Cerebellar nuclear complex (tissue), 1 donor: ENCODE data around the gene SORCS3.
"Not testable (repeated sequence)": the region's sequence is repeated elsewhere in the genome, so short reads cannot be mapped to it uniquely, and the experiment has no call there.

ENCODE experiments used
- DNase-seq, 2 experiments: peaks; one replicate each; lab custom pipeline; 2025; lab: John Stamatoyannopoulos, UW

The SORCS3 gene

GRCh38 chr10:104690959-104691358 is 49.9 kb downstream of the SORCS3 start:
- no peak for DNase-seq

GRCh38 chr10:104694074-104694473 is 53.0 kb downstream of the SORCS3 start:
- no peak for DNase-seq

GRCh38 chr10:104703262-104703661 is 62.2 kb downstream of the SORCS3 start:
- not testable (repeated sequence) for DNase-seq

GRCh38 chr10:104706886-104707285 is 65.8 kb downstream of the SORCS3 start:
- no peak for DNase-seq

- no peak for DNase-seq
These were observed 66.7 kb downstream of the SORCS3 start for GRCh38 chr10:104707602-104708459.

GRCh38 chr10:104711302-104711721 is 70.2 kb downstream of the SORCS3 start:
- DNase-seq: no peak

- DNase-seq: not testable (repeated sequence)
These were observed 89.5 kb downstream of the SORCS3 start for GRCh38 chr10:104730593-104730992.

GRCh38 chr10:104731192-104731591 is 90.1 kb downstream of the SORCS3 start:
- no peak for DNase-seq

GRCh38 chr10:104732222-104732621 is 91.1 kb downstream of the SORCS3 start:
- no peak for DNase-seq

GRCh38 chr10:104734433-104734832 is 93.3 kb downstream of the SORCS3 start:
- DNase-seq: no peak

- DNase-seq: no peak
These were observed 94.1 kb downstream of the SORCS3 start for GRCh38 chr10:104735036-104735756.

- no peak for DNase-seq
These were observed 94.8 kb downstream of the SORCS3 start for GRCh38 chr10:104735757-104736391.

GRCh38 chr10:104741127-104741526 is 100.0 kb downstream of the SORCS3 start:
- DNase-seq: no peak

- no peak for DNase-seq
These were observed 103.0 kb downstream of the SORCS3 start for GRCh38 chr10:104744052-104744451.

- DNase-seq: no peak
These were observed 109.2 kb downstream of the SORCS3 start for GRCh38 chr10:104750291-104750690.

GRCh38 chr10:104762793-104763192 is 121.7 kb downstream of the SORCS3 start:
- DNase-seq: no peak

- no peak for DNase-seq
These were observed 125.3 kb downstream of the SORCS3 start for GRCh38 chr10:104766341-104766740.

GRCh38 chr10:104767282-104767681 is 126.2 kb downstream of the SORCS3 start:
- no peak for DNase-seq

GRCh38 chr10:104767745-104768144 is 126.7 kb downstream of the SORCS3 start:
- DNase-seq: no peak

GRCh38 chr10:104773105-104773504 is 132.0 kb downstream of the SORCS3 start:
- DNase-seq: no peak

GRCh38 chr10:104774234-104774633 is 133.1 kb downstream of the SORCS3 start:
- DNase-seq: no peak

- DNase-seq: no peak
These were observed 136.2 kb downstream of the SORCS3 start for GRCh38 chr10:104777086-104777799.
